GM23248 (cell line): ENCODE measurements around the gene CELA3B. TPM values are rescaled to one million over a fixed set of nuclear protein-coding genes. Genes with fewer than 3 reads are reported as not detected.

Experiments used
- DNase-seq: peaks from one replicate; pipeline ENCODE4 v3.0.0-alpha.2; 2015
- H2AFZ ChIP-seq: fragments of 200-600 bp; sonication (generic); 2 replicates; pipeline ENCODE4 v1.6.1; 2016; ENCODE audit warnings: antibody characterized with exemption
- H3F3A ChIP-seq: fragments of 200-600 bp; sonication (generic); 2 replicates; pipeline ENCODE4 v1.6.1; 2016; ENCODE audit warnings: mild to moderate bottlenecking, antibody characterized with exemption, mixed run types; ENCODE audit not compliant: insufficient read depth
- H3K27ac ChIP-seq: fragments of 200-600 bp; sonication (generic); 2 replicates; pipeline ENCODE4 v1.5.1; 2016; ENCODE audit warnings: mild to moderate bottlenecking
- H3K27me3 ChIP-seq: fragments of 200-600 bp; sonication (generic); replicated peaks from 2 replicates; pipeline ENCODE4 v1.6.1; 2016; ENCODE audit warnings: mild to moderate bottlenecking; ENCODE audit not compliant: insufficient read depth
- H3K36me3 ChIP-seq: fragments of 200-600 bp; sonication (generic); 2 replicates; pipeline ENCODE4 v1.6.1; 2016; ENCODE audit warnings: low read depth, mild to moderate bottlenecking
- H3K4me1 ChIP-seq: fragments of 200-600 bp; sonication (generic); 2 replicates; pipeline ENCODE4 v1.6.1; 2016; ENCODE audit warnings: mild to moderate bottlenecking; ENCODE audit not compliant: insufficient read depth
- H3K4me2 ChIP-seq: fragments of 200-600 bp; sonication (generic); one replicate; pipeline ENCODE4 v1.6.1; 2016; ENCODE audit warnings: mild to moderate bottlenecking; ENCODE audit not compliant: unreplicated experiment
- H3K4me3 ChIP-seq: fragments of 200-600 bp; sonication (generic); 2 replicates; pipeline ENCODE4 v1.5.1; 2016; ENCODE audit warnings: mild to moderate bottlenecking
- H3K79me2 ChIP-seq: fragments of 200-600 bp; sonication (generic); 2 replicates; pipeline ENCODE4 v1.6.1; 2016; ENCODE audit warnings: mild to moderate bottlenecking; ENCODE audit not compliant: insufficient read depth
- H3K9ac ChIP-seq: fragments of 200-600 bp; sonication (generic); 2 replicates; pipeline ENCODE4 v1.6.1; 2016; ENCODE audit warnings: mild to moderate bottlenecking
- H3K9me2 ChIP-seq: fragments of 200-600 bp; sonication (generic); 2 replicates; pipeline ENCODE4 v1.6.1; 2016; ENCODE audit warnings: mixed run types, mild to moderate bottlenecking, moderate library complexity; ENCODE audit not compliant: insufficient read depth
- H3K9me3 ChIP-seq: fragments of 200-600 bp; sonication (generic); one replicate; pipeline ENCODE4 v1.6.1; 2017; ENCODE audit warnings: low read depth
- H4K20me1 ChIP-seq: fragments of 200-600 bp; sonication (generic); 2 replicates; pipeline ENCODE4 v1.6.0; 2016; ENCODE audit not compliant: insufficient read depth
- EZH2 ChIP-seq: fragments of 200-600 bp; sonication (generic); IDR thresholded peaks from 2 replicates; pipeline ENCODE4 v1.6.1; 2018; ENCODE audit warnings: antibody characterized with exemption, mild to moderate bottlenecking; ENCODE audit not compliant: insufficient read depth, poor library complexity, severe bottlenecking
- EZH2phosphoT487 ChIP-seq: fragments of 200-600 bp; sonication (generic); IDR thresholded peaks from 2 replicates; pipeline ENCODE4 v1.6.1; 2018; ENCODE audit warnings: antibody characterized with exemption, moderate library complexity, mild to moderate bottlenecking, low read depth; ENCODE audit not compliant: insufficient read depth
- WGBS, 2 experiments: methylation state at CpG; one replicate each; pipeline ENCODE4 v1.1.6; 2015 to 2017; ENCODE audit warnings: low lambda C conversion rate in 2 of 2, low coverage in 1 of 2; ENCODE audit errors: missing lambda C conversion rate in 2 of 2; 5-methylcytosine and 5-hydroxymethylcytosine counted together
- in situ Hi-C: fragments of 300-500 bp; cut with MboI; formaldehyde crosslinking; loops from 2 replicates; pipeline ENCODE4 v1.15.0; 2020
- polyA plus RNA-seq: library from polyadenylated mRNA; unstranded; fragments of >200 nt; fragmentation: Nextera tagmentation; extraction: Ambion mirVana; gene quantifications from 2 replicates; pipeline ENCODE4 v1.2.1, GENCODE V29; 2016
- total RNA-seq: library from RNA; depleted of rRNA; stranded (reverse); fragments of >200 nt; shearing (Covaris generic); gene quantifications from 2 replicates; pipeline ENCODE4 v1.2.3, GENCODE V29; 2014

Gene CELA3B
- total and polyA plus RNA-seq, 2 experiments from 2014 or later = not detected

DNA sequence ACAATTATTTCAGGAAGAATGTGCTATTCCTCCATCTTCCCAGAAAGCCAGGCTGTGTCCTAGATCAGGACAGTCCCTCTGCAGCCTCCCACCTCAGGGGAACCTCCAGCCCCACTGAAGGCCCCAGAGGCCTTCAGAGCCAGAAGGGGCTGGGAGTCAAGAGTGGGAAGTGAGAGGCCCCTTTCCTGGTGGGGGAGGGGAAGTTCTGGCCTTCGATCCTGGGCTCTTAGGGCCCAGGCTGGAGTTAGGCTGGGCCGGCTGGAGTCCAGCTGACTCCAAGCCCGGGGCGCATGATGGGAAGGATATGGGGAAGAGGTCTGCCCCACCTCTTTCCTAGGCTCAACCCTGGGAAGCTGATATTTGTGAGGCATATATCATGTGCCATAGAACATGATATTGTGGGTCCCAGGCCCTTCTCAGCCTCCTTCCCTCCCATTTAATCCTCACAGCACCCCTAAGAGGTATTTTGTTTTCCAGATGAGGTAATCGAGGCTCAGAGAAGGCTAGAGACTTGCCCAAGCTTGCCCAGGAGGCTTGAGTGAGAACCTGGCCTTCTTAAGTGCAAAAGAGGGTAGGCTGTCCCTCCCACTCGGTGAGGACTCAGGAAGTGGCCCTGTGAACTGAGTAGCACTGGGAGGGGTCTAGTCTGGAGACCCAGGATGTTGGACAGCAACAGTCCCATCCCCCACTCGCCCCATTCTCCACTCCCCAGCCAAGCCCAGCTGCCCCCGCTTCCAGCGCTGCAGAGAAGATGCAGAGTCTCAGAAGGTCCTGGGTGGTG, 21.1 kb upstream of the CELA3B start:
- WGBS, 2 experiments = 79 to 80% methylated on average over 9 of the region's 9 CpGs
- no peak overlapping the region for H3K27ac ChIP-seq
- no peaks in the 10 kb centered on the region for H3F3A ChIP-seq
- H3K27me3 ChIP-seq = no peaks in the 10 kb centered on the region
- no peak overlapping the region; the same call in 1 of the 2 replicates for H2AFZ ChIP-seq
- no peaks in the 10 kb centered on the region for H3K79me2 ChIP-seq
- no peaks in the 10 kb centered on the region for H3K36me3 ChIP-seq
- TF ChIP-seq EZH2phosphoT487 (no peak), EZH2 (no peak)
- no peaks in the 10 kb centered on the region for H3K9me2 ChIP-seq
- in situ Hi-C loops = no loop called here
- peaks cover 7% of the 10 kb centered on the region for H3K4me1 ChIP-seq
- no peaks in the 10 kb centered on the region for H4K20me1 ChIP-seq
- no peak for DNase-seq
- H3K4me2 ChIP-seq = no peak overlapping the region
- no peak overlapping the region for H3K4me3 ChIP-seq
- H3K9me3 ChIP-seq = no peaks in the 10 kb centered on the region
- no peak overlapping the region for H3K9ac ChIP-seq

DNA sequence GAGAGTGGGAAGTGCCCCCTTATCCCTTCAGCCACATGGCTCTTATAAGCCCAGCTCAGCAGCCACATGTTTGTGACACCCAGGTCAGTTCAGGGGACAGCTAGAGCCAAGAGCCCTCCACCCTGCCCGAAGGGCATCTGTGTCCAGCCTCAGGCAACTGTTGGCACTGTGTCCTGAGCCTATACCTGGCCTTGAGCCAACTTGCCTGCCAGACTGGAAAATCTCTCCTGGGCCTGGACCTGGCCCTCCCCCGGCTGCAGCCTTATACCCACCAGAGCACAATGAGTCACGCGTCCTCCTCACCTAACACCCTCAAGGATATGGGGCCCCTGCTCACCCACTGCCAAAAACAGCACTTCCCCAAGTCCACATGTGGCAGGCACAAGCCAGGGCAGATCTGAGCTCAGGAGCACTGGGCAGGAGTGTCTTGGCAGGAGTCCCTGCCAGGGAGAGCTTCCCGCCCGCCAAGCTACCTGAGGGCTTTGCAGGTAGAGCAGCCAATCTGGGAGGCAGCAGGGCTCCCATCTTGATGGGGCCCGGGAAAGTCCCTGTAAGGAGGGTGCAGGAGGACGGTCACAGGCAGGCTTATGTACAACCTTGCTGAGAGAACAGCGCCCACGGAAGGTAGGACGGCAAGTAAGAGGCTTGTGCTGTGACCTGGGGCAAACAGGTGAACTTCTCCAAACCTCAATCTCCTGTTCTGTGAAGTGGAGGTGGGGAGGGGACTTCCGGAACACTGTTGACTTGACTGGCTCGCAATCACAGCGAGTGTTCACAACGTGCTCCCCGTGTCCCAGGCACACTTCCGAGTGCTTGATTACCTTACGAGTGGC, 19.9 kb upstream of the CELA3B start:
- 75 to 76% methylated on average over 18 of the region's 18 CpGs for WGBS, 2 experiments

DNA sequence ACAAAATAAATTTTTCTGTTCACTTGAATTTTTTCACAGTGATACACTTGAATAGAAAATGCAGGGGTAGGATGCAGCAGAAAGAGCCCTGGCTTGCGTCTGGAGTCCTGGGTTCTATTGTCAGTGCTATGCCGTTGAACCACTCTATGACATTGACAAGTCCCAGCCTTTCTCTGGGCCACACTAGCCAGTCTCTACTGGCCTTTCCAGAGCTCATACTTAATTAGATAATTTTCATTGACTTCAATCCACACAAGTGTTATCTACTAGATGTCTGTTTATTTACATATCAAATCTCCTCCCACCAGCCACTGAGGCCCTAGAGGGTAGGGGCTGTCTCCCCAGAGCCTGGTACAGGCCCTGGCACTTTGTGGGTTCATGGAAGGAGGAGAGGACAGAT, 15.5 kb upstream of the CELA3B start:
- peaks cover 16% of the 10 kb centered on the region for H3K4me1 ChIP-seq
- H4K20me1 ChIP-seq = no peaks in the 10 kb centered on the region
- H3K4me3 ChIP-seq = no peak overlapping the region
- in situ Hi-C loops = no loop called here
- no peaks in the 10 kb centered on the region for H3K9me3 ChIP-seq
- no peaks in the 10 kb centered on the region for H3K9me2 ChIP-seq
- no peaks in the 10 kb centered on the region for H3K27me3 ChIP-seq
- no peak overlapping the region for H3K4me2 ChIP-seq
- WGBS, 2 experiments = 96 to 100% methylated on average over 2 of the region's 2 CpGs
- H3K27ac ChIP-seq = no peak overlapping the region
- no peaks in the 10 kb centered on the region for H3K36me3 ChIP-seq
- DNase-seq = no peak
- TF ChIP-seq EZH2 (no peak), EZH2phosphoT487 (no peak)
- no peak overlapping the region for H2AFZ ChIP-seq
- no peak overlapping the region for H3K9ac ChIP-seq
- H3F3A ChIP-seq = no peaks in the 10 kb centered on the region
- no peaks in the 10 kb centered on the region for H3K79me2 ChIP-seq

More for the DNA sequence above, 19.9 kb upstream of the CELA3B start:
- in situ Hi-C loops = no loop called here
- Histone ChIP-seq H3K4me2 (no peak overlapping the region), H3K9ac (no peak overlapping the region), H3K9me2 (no peaks in the 10 kb centered on the region), H3K4me1 (peaks cover 7% of the 10 kb centered on the region), H4K20me1 (no peaks in the 10 kb centered on the region), H3K27me3 (no peaks in the 10 kb centered on the region), H3K9me3 (no peaks in the 10 kb centered on the region), H3K79me2 (no peaks in the 10 kb centered on the region), H3K27ac (no peak overlapping the region), H3K36me3 (no peaks in the 10 kb centered on the region), H3K4me3 (no peak overlapping the region), H2AFZ (no peak overlapping the region), H3F3A (no peaks in the 10 kb centered on the region)
- TF ChIP-seq EZH2phosphoT487 = no peak
- TF ChIP-seq EZH2 = no peak
- DNase-seq = peak; percentile 60

GRCh38 chr1:21961799-21962198, 15.0 kb upstream of the CELA3B start:
- no peak overlapping the region for H2AFZ ChIP-seq
- no peaks in the 10 kb centered on the region for H3K36me3 ChIP-seq
- no peak for TF ChIP-seq EZH2phosphoT487
- TF ChIP-seq EZH2 = no peak
- no peak overlapping the region for H3K27ac ChIP-seq
- in situ Hi-C loops = no loop called here
- no peak overlapping the region for H3K9ac ChIP-seq
- H3K79me2 ChIP-seq = no peaks in the 10 kb centered on the region
- H3K27me3 ChIP-seq = no peaks in the 10 kb centered on the region
- no peak for DNase-seq
- no peaks in the 10 kb centered on the region for H3F3A ChIP-seq
- peaks cover 17% of the 10 kb centered on the region for H3K4me1 ChIP-seq
- no peak overlapping the region for H3K4me2 ChIP-seq
- H3K9me3 ChIP-seq = no peaks in the 10 kb centered on the region
- WGBS, 2 experiments = 89 to 94% methylated on average over 2 of the region's 2 CpGs
- no peaks in the 10 kb centered on the region for H4K20me1 ChIP-seq
- H3K4me3 ChIP-seq = no peak overlapping the region
- no peaks in the 10 kb centered on the region for H3K9me2 ChIP-seq
